HG03442 (cell line): ENCODE data around the gene RUFY3.
"Not testable (repeated sequence)": the region's sequence is repeated elsewhere in the genome, so short reads cannot be mapped to it uniquely, and the experiment has no call there.

Experiments
- ATAC-seq: cut with Tn5 transposase; IDR thresholded peaks from one replicate; pipeline ENCODE4 v1.9.1; 2021; ENCODE audit warnings: mild to moderate bottlenecking, moderate library complexity; ENCODE audit not compliant: unreplicated experiment

Gene RUFY3

DNA sequence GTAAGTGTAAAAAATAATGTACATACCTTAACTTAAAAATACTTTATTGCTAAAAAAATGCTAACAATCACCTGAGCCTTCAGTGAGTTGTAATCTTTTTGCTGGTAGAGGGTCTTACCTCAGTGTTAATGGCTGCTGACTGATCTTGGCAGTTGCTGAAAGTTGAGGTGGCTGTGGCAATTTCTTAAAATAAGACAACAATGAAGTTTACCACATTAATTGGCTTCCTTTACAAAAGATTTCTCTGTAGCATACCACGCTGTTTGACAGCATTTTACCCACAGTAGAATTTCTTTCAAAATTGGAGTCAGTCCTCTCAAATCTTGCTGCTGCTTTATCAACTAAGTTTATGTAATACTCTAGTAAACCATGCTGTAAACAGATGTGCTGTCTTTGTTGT, 47.6 kb downstream of the RUFY3 start:
- not testable (repeated sequence) for ATAC-seq

DNA sequence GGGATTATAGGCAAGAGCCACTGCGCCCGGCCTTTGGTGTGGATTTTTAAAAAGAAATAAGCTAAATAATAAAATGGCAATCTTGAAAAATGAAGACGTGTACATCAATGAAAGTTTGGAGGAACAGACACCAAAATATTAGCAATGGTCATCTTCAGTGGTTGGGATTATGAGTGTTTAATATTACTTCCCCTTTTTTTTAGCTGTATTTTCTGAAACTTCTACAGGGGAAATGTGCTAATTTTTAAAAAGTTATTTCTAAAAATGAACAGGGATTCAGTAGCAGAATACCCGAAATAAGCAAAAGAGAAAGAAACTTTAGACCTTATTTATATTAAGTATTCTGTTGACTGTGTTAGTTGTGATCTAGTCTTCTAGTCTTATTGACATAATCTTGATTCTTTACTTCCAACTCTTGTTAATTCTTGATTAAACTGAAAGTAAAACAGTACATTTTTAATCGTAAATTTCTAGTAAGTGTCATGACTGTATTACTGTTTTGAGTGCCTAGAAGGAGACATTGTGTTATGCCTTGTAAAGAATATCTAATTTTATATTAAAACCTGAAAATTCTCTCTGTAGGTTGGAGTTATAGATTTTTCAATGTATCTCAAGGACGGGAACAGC, 51.3 kb downstream of the RUFY3 start:
- ATAC-seq, result no peak

DNA sequence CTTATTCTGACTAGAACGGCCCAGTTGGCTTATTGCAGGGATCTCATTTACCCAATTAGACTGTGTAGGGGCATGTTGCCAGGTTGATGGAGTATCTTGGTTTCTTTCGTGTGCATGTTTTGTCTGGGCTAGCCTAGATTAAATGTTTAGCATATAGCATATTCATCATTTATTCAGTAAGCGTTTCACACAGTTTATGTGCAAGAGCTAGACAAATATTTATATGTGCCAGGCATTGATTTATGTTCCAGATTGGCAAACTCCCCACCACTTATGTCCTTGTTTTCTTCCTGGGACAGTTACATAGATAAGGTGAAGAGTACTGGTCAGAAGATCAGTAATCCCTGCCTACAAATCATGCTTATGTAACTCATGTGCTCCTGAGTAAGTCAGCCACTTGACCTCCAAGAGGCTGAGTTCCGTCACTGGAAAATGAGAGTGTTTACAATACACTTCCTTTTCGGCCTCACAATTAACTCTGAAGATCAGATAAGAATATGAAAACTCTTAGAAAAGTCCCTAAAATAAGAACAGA, 57.2 kb downstream of the RUFY3 start:
- no peak for ATAC-seq

DNA sequence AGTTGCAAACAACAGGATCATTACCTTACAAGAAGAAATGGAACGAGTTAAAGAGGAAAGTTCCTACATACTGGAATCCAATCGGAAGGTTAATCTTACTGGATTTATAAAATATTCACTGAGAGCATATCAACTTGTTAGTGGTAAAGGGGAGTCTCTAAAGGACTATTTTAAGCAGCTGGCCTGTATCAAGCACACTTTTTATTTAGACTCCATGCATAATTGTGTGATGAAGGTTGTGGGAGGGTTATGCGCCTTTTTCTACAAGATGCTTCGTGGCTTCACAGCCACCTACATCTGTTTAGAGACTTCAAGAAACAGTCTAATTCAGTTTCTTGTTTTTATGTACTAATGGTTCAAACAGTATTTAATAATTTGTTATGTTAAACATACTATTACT, 61.3 kb downstream of the RUFY3 start:
- no peak for ATAC-seq

DNA sequence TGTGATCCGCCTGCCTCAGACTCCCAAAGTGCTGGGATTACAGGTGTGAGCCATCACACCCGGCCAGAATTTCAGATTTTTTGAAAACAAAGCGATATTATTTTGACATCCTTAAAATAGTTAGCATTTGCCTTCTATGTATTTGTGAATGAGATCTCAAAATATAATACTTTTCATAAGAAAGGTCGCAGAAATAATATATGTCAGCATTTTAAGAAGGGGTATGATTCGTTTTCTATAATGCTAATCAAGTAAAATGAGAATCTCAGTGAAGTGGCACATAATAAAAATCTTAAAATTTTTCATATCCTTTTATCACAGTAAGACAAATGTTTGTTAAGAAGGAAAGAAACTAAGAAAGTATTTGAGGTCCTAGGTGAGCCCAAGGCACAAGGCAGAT, 65.7 kb downstream of the RUFY3 start:
- no peak for ATAC-seq

DNA sequence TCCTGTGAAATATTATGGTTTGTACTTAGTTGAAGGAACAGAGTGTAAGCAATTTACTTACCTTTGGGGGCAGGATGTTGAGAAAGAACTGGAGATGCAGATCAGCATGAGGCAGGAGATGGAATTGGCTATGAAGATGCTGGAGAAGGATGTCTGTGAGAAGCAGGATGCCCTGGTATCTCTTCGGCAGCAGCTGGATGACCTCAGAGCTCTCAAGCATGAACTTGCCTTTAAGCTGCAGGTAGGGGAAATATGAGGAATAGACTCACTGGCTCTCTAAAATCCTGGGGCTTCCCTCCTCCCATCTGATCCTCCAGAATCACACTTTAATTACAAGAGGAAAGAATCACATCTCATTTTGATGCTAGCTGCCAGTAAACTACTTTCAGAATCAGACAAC, 67.0 kb downstream of the RUFY3 start:
- ATAC-seq, result no peak

DNA sequence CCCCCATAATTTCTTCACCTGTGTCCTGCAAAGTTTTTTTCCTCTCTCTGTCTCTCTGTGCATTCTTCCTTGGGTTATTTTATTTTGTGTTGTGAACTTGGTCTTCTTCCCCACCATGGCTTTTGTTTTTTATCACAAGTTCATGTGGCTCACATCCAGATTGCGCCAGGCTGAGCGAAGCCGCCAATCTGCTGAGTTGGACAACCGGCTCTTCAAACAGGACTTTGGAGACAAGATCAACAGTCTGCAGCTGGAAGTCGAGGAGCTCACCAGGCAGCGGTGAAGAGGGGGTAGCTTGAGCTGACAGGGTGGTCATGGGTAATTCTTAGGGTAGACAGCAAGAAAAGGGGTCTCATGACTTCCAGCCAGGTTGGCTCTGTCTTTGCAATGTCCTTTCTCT, 71.9 kb downstream of the RUFY3 start:
- no peak for ATAC-seq

DNA sequence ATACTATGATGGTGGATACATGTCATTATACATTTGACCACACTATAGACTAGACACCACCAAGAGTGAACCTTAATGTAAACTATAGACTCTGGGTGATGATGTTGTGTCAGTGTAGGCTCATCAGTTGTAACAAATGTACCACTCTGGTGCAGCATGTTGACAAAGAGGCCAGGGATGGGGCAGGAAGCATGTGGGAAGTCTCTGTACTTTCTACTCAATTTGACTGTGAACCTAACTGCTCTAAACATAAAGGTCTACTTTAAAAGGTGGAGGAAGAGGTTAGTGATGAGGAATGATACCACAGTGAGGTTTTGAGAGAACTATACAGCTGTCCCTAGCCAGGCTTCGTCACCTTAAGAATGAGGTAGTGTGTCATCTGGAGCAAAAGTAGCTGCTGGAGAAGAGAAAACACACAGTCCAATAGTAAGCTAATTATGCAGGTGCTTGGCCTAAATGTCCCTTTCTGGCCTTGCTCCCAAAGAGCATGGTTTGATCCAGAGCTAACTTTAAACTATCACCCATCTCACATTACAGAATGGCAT, 79.6 kb downstream of the RUFY3 start:
- peak; percentile 84 for ATAC-seq

DNA sequence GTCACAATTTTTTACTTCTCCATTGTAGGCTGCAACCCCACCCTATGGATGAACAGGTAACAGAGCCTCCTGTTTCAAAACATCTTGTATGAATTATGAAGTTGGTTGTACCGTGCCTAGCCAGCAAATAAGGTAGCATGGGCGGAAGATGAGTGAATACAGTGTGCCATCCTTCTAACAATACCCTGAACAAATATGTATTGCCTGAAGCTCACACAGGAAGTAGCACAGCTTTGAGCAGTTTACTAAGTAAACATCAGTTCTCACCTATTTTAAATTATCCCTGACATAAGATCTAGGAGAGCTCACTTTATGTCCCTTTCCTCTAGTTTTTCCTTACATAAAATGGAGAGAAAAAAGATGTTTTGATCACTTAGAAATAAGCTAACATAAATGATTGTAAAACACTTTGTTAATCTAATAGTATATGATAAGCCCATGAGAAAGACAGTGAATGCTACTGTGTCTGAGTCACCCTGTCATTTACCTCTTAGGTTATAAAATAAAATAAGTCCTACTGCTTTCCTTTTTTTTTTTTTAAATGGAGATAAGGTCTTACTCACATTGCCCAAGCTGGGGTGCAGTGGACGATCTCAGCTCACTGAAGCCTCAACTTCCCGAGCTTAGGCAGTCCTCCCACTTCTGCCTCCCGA, 81.3 kb downstream of the RUFY3 start:
- ATAC-seq, result no peak

DNA sequence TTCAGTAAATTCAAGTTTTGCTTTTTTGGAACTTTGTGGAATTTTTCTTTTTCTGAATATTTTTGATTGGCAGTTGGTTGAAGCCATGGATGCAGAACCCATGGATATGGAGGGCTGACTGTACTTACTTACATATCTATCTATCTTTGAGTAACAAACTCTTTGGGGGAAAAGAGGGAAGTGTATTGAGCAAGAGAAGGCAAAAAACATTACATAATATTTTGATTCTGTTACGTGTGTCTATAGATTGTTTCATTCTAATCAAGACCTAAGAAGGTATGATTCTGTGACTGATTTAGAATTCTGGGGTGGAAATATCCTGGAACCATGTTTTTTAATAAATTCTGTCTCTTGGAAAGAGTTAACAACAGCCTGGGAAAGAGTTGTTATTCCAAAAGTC, 86.4 kb downstream of the RUFY3 start:
- ATAC-seq, result no peak

DNA sequence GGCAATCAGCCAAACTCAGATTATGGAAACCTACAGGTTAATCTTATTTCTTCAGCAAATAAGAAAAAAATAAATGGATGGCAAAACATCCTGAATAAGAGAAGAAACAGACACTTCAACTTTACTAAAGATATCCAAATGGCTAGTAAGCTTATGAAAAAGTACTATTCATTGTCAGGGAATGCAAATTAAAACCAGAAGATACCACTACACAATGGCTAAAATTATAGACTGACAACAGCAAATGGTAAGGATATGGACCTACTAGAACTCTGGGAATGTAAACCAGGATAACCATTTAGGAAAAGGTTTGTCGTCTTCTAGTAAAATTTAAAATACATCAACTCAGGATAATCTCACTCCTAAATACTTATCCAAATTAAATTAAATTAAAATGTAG, 93.6 kb downstream of the RUFY3 start:
- ATAC-seq, result no peak

DNA sequence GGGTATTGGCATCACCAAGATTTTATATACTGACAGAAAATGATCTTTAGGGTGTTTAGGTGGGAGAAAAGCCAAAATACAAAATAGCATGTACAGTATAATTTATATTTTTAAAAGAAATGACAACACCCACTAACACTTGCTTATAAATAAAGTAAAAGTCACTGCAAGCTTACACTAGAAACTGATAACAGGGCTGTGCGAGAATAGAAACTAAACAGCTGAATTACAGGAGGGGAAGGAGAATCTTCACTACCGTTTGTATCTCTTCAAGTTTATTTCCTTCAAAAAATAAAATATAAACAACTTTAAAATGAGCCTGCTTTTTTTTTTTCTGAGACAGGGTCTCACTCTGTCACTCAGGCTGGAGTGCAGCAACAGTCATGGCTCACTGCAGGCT, 95.1 kb downstream of the RUFY3 start:
- ATAC-seq, result no peak

DNA sequence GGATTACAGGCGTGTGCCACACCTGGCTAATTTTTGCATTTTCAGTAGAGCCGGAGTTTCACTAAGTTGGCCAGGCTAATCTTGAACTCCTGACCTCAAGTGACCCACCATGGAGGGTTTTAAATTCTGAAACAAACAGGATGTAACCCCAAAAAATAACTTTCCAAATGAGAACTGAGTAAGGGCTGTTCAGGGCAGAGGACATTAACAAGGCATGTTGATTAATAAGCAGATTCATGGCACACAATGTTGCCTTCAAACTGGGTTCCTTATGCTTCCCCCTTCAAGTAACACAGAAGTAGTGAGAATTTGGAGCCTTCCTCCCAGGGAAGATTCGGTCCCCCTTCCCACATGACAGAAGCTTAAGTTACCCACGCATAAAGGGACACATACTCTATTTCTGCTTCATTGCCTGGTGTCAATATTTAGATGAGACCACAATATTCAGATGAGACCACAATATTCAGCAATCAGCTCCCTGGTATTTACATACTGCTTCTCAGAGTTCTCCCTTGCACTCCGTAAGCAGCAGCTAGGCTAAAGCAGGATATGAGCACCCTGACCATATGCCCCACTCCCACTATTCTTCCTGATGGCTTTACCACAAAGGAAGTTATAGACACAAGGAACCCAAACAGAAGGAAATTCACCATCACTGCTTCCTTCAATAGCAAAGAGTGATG, 96.5 kb downstream of the RUFY3 start:
- ATAC-seq, result peak; percentile 43

DNA sequence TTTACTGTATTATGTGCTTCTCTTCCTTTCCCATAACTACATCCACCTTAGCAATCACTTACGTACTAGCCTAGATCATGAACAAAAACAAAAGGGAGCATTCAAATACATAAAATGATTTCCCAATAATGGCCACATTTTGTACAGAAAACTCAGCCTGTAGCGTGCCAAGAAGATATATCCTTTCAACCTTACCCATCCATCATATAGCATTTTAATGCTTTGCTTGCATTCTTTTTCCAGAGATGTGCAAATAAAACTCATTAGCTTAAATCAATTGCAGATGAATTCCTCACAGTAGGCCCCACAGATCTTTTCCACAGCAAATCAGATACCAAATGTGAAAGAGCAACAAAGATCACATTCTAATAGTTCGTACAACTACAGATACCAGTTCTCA, 97.2 kb downstream of the RUFY3 start:
- ATAC-seq, result no peak

DNA sequence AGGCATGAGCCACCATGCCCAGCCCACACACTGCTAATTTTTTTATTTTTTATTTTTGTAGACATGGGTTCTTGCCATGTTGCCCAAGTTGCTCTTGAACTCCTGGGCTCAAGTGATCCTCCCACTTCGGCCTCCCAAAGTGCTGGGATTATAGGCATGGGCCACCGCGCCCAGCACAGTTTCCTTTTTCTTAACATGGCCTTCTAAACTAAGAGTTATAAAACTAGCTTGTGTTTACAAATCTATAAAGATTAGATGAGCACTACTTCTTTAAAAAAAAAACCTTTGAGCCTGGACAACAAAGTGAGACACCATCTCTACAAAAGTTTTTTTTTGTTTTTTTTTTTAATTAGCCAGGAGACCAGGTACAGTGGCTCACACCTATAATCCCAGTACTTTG, 107.3 kb downstream of the RUFY3 start:
- no peak for ATAC-seq

DNA sequence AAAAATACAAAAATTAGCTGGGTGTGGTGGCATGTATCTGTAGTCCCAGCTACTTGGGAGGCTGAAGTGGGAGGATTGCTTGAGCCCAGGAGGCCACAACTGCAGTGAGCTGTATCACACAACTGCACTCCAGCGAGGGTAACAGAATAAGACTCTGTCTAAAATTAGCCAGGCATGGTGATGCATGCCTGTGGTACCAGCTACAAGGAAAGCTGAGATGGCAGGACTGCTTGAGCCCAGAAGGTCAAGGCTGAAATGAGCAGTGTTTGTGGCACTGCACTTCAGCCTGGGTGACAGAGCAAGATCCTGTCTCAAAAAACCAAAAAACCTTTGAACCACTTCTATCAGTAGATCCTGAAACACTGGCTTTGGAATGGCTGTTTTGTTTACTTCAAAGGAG, 107.7 kb downstream of the RUFY3 start:
- no peak for ATAC-seq

DNA sequence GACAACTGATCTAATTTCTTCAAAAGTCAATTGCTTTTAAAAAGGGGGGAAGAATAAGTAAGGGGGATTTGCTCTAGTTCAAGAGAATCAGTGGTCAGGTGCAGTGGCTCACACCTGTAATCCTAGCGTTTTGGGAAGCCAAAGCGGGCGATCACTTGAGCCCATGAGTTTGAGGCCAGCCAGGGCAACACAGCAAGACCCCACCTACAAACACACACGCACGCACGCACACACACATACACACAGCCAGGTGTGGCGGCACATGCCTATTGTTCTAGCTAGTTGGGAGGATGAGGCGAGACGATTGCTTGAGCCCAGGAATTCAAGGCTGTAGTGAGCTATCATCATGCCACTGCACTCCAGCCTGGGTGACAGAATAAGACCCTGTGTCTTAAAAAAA, 108.3 kb downstream of the RUFY3 start:
- ATAC-seq, result no peak

DNA sequence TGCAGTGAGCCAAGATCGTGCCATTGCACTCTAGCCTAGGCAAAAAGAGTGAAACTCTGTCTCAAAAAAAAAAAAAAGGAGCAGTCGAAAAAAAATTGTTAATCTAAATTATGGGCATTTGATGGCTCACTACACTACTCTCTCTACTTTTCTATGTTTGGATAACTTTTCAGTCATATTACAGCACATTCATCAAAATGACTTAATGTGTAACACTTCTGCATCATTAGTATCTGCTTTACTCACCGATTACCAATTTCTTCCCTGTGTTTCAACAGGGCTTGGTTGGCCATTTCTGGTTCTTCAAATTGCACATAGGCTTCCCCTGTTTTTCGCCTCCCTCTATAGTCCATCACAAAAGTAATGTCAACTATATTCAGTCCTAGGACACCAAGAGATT, 109.5 kb downstream of the RUFY3 start:
- no peak for ATAC-seq

DNA sequence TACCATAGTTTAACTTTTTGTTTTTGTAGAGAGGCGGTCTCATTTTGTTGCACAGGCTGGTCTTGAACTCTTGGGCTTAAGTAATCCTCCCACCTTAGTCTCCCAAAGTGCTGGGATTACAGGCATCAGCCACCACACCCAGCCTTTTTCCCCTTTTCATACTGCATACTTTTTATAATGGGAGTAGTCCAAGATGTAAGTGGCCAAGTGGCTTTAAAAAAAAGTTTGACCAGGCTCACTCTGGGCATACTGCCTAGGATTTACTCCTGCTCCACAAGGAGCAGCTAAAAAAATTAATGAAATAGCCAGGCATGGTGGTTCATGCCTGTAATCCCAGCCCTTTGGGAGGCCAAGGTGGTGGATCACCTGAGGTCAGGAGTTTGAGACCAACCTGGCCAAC, 111.9 kb downstream of the RUFY3 start:
- ATAC-seq, result no peak

DNA sequence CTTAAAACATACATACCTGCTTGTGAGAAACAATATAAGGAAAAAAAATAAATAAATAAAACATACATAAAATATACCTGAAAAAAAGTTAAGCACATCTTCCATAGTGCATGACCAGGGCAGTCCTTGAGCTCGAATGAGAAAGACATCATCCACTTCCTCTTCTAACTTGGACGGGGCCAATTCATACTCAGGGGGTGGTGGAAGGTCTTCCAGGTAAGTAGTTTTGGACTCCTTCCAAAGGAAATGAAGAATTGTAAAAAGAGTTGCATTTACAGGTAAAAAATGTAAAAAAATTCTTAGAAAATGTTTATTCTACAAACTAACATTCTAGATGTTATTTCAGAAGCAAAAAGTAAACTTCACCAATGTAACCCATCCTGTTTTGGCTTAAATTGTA, 114.3 kb downstream of the RUFY3 start:
- no peak for ATAC-seq

DNA sequence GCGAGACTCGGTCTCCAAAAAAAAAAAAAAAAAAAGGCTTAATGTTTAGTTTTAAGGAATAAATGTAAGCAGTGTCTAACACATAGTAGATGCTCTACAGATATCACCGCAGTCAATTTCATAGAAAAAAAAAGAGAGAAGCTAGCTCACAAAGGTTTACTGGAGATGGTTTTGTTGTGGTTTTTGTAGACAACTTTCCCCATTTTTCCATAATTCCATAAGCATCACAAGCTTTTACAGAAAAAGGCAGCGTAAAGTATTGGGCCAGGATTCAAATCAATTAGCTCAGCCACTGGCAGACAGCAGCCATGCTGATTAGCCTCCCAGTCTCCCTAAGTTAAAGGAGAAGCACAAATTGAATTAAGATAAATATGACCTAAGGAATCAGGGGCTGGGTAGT, 116.4 kb downstream of the RUFY3 start:
- no peak for ATAC-seq
